Right kidney (tissue), 1 donor: ENCODE data around the gene FGF9.

Experiments
- DNase-seq: peaks from one replicate; pipeline ENCODE4 v3.0.0-alpha.2; 2016

FGF9 gene

GRCh38 chr13:21707586-21707985 is 36.7 kb downstream of the FGF9 start:
- no peak for DNase-seq

GRCh38 chr13:21709697-21710096 is 38.8 kb downstream of the FGF9 start:
- no peak for DNase-seq

GRCh38 chr13:21710163-21710562 is 39.3 kb downstream of the FGF9 start:
- DNase-seq: no peak

GRCh38 chr13:21717817-21718216 is 46.9 kb downstream of the FGF9 start:
- DNase-seq: no peak

- DNase-seq: no peak
These were observed 48.6 kb downstream of the FGF9 start for GRCh38 chr13:21719463-21719862.

GRCh38 chr13:21723807-21724505 is 53.1 kb downstream of the FGF9 start:
- DNase-seq: peak; percentile 21

GRCh38 chr13:21730186-21730880 is 59.5 kb downstream of the FGF9 start:
- no peak for DNase-seq

- peak; percentile 21 for DNase-seq
These were observed 62.8 kb downstream of the FGF9 start for GRCh38 chr13:21733475-21734263.

GRCh38 chr13:21734961-21735360 is 64.1 kb downstream of the FGF9 start:
- DNase-seq: no peak

- DNase-seq: peak; percentile 70
These were observed 65.0 kb downstream of the FGF9 start for GRCh38 chr13:21735701-21736401.

GRCh38 chr13:21736926-21737325 is 66.1 kb downstream of the FGF9 start:
- DNase-seq: no peak

- no peak for DNase-seq
These were observed 67.8 kb downstream of the FGF9 start for GRCh38 chr13:21738630-21739029.

GRCh38 chr13:21739771-21740170 is 68.9 kb downstream of the FGF9 start:
- DNase-seq: no peak

- no peak for DNase-seq
These were observed 70.6 kb downstream of the FGF9 start for GRCh38 chr13:21741396-21741979.

- DNase-seq: no peak
These were observed 71.2 kb downstream of the FGF9 start for GRCh38 chr13:21742096-21742495.

- no peak for DNase-seq
These were observed 73.3 kb downstream of the FGF9 start for GRCh38 chr13:21744149-21744548.

GRCh38 chr13:21745307-21745706 is 74.4 kb downstream of the FGF9 start:
- DNase-seq: no peak

GRCh38 chr13:21747456-21747855 is 76.6 kb downstream of the FGF9 start:
- no peak for DNase-seq

GRCh38 chr13:21748166-21748565 is 77.3 kb downstream of the FGF9 start:
- no peak for DNase-seq

- no peak for DNase-seq
These were observed 78.5 kb downstream of the FGF9 start for GRCh38 chr13:21749410-21749809.

GRCh38 chr13:21752501-21752900 is 81.6 kb downstream of the FGF9 start:
- DNase-seq: no peak

- no peak for DNase-seq
These were observed 82.3 kb downstream of the FGF9 start for GRCh38 chr13:21753117-21753729.
